Colonic mucosa (tissue), 4 donors: Measurements from ENCODE around the gene XPO4. TPM values are rescaled to one million over a fixed set of nuclear protein-coding genes. Genes with fewer than 3 reads are reported as not detected.

Experiments used
- DNase-seq: peaks from one replicate; pipeline ENCODE4 v3.0.0-alpha.2; 2020
- H3K27ac ChIP-seq: fragments of 200-600 bp; one replicate; pipeline ENCODE4 v1.8.0; 2021
- H3K27me3 ChIP-seq: fragments of 200-600 bp; one replicate; pipeline ENCODE4 v1.8.0; 2021
- H3K36me3 ChIP-seq: fragments of 200-600 bp; one replicate; pipeline ENCODE4 v1.8.0; 2021
- H3K4me1 ChIP-seq: fragments of 200-600 bp; one replicate; pipeline ENCODE4 v1.8.0; 2021; ENCODE audit warnings: mild to moderate bottlenecking
- H3K4me3 ChIP-seq: fragments of 200-600 bp; one replicate; pipeline ENCODE4 v1.8.0; 2021
- H3K9ac ChIP-seq, 2 donors: one replicate each; pipeline ENCODE4 v1.7.0; 2013; ENCODE audit warnings: control low read depth in 2 of 2, low read depth in 2 of 2, low read length in 2 of 2
- H3K9me3 ChIP-seq: fragments of 200-600 bp; one replicate; pipeline ENCODE4 v1.8.0; 2021
- intact Hi-C: fragments of 100-400 bp; cut with DNase I; formaldehyde crosslinking; loops from one replicate; pipeline ENCODE4 v1.14.1; 2022
- total RNA-seq, 2 donors: library from RNA; stranded (reverse); fragmentation: NEBNext Ultra II Directional in 1 of 2; extraction: Animal tissue kit (Norgen Biotek cat#: 25700) in 1 of 2; gene quantifications; one replicate each; pipeline ENCODE4 v1.2.1, GENCODE V29; 2021
- TF ChIP-seq, protein P1 (sequence below): fragments of 200-600 bp; IDR thresholded peaks from one replicate; pipeline ENCODE4 v1.8.0; 2022; ENCODE audit warnings: antibody characterized with exemption, mild to moderate bottlenecking
- donor health status: healthy.
- donor health status: DM: no; HTN: no; CAD: no.
- donor health status: DM: no; HTN: no; CAD: no.

The XPO4 gene
- total RNA-seq, 2 donors from 2014 or later: 9.1 to 18.2 TPM

GRCh38 chr13:20831254-20831653 is 71.3 kb downstream of the XPO4 start:
- Histone ChIP-seq H3K27me3 (no peaks in the 10 kb centered on the region), H3K4me3 (no peak overlapping the region), H3K9me3 (no peaks in the 10 kb centered on the region), H3K27ac (no peak overlapping the region), H3K4me1 (no peaks in the 10 kb centered on the region), H3K36me3 (no peaks in the 10 kb centered on the region), H3K9ac (no peak overlapping the region)
- no peak for DNase-seq
- intact Hi-C loops: loop anchor here (5.0 kb wide), 1 partner anchor 119 kb away; no protein-coding TSS in a partner anchor
- TF ChIP-seq, protein P1, sequence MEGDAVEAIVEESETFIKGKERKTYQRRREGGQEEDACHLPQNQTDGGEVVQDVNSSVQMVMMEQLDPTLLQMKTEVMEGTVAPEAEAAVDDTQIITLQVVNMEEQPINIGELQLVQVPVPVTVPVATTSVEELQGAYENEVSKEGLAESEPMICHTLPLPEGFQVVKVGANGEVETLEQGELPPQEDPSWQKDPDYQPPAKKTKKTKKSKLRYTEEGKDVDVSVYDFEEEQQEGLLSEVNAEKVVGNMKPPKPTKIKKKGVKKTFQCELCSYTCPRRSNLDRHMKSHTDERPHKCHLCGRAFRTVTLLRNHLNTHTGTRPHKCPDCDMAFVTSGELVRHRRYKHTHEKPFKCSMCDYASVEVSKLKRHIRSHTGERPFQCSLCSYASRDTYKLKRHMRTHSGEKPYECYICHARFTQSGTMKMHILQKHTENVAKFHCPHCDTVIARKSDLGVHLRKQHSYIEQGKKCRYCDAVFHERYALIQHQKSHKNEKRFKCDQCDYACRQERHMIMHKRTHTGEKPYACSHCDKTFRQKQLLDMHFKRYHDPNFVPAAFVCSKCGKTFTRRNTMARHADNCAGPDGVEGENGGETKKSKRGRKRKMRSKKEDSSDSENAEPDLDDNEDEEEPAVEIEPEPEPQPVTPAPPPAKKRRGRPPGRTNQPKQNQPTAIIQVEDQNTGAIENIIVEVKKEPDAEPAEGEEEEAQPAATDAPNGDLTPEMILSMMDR: no peak

DNA sequence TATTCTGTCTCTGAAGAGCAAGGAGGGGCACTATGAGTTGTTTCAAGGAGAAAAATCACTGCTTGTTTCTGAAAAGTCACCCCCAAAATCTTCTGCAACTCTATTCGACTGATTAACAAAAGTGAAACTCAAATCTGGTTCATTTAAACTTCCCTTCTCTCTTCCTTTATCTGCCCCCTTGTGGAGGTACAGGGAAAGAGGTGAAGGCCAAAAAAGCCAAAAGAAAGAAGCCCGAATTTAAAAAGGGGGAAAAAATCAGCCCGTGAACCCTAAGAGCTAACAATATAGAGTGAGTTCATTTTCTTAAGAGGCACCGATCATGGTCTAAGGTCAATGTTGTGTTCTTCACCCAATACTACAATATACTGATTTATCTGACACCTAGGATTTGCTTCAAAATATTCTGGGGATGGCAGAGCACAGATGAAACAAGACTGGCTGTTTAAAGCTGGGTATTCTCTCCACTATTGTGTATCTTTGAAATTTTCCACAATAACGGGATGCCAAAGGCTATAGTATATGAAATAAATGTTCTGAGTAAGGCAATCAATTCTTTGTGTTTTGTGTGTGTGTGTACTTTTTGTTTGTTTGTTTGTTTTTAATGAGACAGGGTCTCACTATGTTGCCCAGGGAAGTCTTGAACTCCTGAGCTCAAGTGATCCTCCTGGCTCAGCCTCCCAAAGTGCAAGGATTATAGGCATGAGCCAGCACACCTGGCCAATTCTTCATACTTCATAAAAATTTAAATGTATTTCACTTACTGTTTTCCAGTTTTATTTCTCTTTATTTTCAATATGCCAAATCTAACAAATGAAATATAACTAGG is 73.8 kb downstream of the XPO4 start:
- TF ChIP-seq, protein P1: peak; percentile 81
- H3K27ac ChIP-seq: no peak overlapping the region
- H3K36me3 ChIP-seq: no peaks in the 10 kb centered on the region
- no peak overlapping the region for H3K9ac ChIP-seq
- no peak overlapping the region for H3K4me3 ChIP-seq
- no peaks in the 10 kb centered on the region for H3K9me3 ChIP-seq
- peak; percentile 47 for DNase-seq
- H3K4me1 ChIP-seq: no peaks in the 10 kb centered on the region
- no peaks in the 10 kb centered on the region for H3K27me3 ChIP-seq
- intact Hi-C loops: loop anchor here (2.0 to 5.0 kb wide), 2 partner anchors 99 to 334 kb away; no protein-coding TSS in a partner anchor

GRCh38 chr13:20826843-20827560 is 75.5 kb downstream of the XPO4 start:
- intact Hi-C loops: loop anchor here (5.0 kb wide), 1 partner anchor 100 kb away; no protein-coding TSS in a partner anchor
- no peak overlapping the region for H3K4me3 ChIP-seq
- no peak overlapping the region for H3K27ac ChIP-seq
- no peaks in the 10 kb centered on the region for H3K4me1 ChIP-seq
- no peak for DNase-seq
- no peaks in the 10 kb centered on the region for H3K27me3 ChIP-seq
- TF ChIP-seq, protein P1: no peak
- H3K9ac ChIP-seq: no peak overlapping the region
- H3K36me3 ChIP-seq: no peaks in the 10 kb centered on the region
- H3K9me3 ChIP-seq: no peaks in the 10 kb centered on the region

- Histone ChIP-seq H3K4me3 (no peak overlapping the region), H3K4me1 (no peaks in the 10 kb centered on the region), H3K27me3 (no peaks in the 10 kb centered on the region), H3K9ac (no peak overlapping the region), H3K9me3 (no peaks in the 10 kb centered on the region), H3K27ac (no peak overlapping the region), H3K36me3 (no peaks in the 10 kb centered on the region)
- no peak for DNase-seq
- TF ChIP-seq, protein P1: no peak
- intact Hi-C loops: loop anchor here (5.0 kb wide), 1 partner anchor 101 kb away; no protein-coding TSS in a partner anchor
Observed at GRCh38 chr13:20826301-20826700, 76.2 kb downstream of the XPO4 start.

DNA sequence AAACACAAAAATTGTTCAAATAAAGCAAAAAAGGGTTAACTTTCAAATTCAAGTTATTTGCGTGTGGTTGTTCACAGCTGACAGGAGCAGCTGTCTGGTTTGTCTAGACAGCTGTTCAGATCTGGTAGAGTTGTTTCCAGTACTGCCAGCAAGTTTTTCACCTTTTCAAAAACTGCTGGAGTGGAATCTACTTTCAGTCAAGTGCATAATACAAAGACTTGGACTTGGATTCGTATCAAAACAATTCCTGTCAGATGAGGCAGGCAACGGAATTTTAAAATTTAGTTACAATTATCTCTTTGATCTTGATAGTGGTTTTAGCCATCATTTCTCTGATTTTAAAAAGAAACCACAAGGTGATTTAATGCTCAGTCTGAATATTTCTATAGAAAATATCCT is 77.1 kb downstream of the XPO4 start:
- Histone ChIP-seq H3K9ac (no peak overlapping the region), H3K36me3 (no peaks in the 10 kb centered on the region), H3K9me3 (no peaks in the 10 kb centered on the region), H3K27ac (no peak overlapping the region), H3K27me3 (no peaks in the 10 kb centered on the region), H3K4me1 (no peaks in the 10 kb centered on the region), H3K4me3 (no peak overlapping the region)
- intact Hi-C loops: loop anchor here (5.0 kb wide), 1 partner anchor 102 kb away; no protein-coding TSS in a partner anchor
- no peak for DNase-seq
- TF ChIP-seq, protein P1: no peak
